Loucy (cell line): Measurements from ENCODE around the gene CCDC86.

Source experiments
- EZH2phosphoT487 ChIP-seq: fragments of 200-600 bp; IDR thresholded peaks from 2 replicates; pipeline ENCODE4 v1.6.1; 2018; ENCODE audit warnings: antibody characterized with exemption, mild to moderate bottlenecking, moderate library complexity, borderline replicate concordance
- TF ChIP-seq, protein P1 (sequence below): fragments of 200-600 bp; sonication (generic); conservative IDR thresholded peaks from 2 replicates; pipeline ENCODE4 v1.5.1; 2014; ENCODE audit warnings: mild to moderate bottlenecking, antibody characterized with exemption, low read length

DNA sequence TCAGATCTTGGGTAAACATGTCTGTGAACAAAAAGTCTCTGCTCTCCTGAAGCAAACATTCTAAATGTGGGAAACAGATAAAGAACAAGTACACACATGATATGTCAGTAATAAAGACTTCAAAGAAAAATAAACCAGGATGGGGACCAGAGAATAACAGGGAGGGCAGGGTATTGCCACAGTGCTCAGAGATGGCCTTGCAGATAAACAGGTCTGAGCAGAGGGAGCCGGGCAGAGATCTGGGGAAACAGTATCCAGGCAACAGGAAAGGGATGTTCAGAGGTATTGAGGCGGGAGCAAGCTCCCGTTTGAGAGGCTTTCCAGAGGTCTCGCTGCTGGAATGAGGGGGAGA is 2.9 kb downstream of the CCDC86 start:
- TF ChIP-seq, protein P1, sequence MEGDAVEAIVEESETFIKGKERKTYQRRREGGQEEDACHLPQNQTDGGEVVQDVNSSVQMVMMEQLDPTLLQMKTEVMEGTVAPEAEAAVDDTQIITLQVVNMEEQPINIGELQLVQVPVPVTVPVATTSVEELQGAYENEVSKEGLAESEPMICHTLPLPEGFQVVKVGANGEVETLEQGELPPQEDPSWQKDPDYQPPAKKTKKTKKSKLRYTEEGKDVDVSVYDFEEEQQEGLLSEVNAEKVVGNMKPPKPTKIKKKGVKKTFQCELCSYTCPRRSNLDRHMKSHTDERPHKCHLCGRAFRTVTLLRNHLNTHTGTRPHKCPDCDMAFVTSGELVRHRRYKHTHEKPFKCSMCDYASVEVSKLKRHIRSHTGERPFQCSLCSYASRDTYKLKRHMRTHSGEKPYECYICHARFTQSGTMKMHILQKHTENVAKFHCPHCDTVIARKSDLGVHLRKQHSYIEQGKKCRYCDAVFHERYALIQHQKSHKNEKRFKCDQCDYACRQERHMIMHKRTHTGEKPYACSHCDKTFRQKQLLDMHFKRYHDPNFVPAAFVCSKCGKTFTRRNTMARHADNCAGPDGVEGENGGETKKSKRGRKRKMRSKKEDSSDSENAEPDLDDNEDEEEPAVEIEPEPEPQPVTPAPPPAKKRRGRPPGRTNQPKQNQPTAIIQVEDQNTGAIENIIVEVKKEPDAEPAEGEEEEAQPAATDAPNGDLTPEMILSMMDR, result no peak
- no peak for TF ChIP-seq EZH2phosphoT487
